Gastrocnemius medialis (tissue), 4 donors: ENCODE data around the gene CBX2.

ENCODE experiments used
- CTCF ChIP-seq, 5 experiments: fragments of 450-650 bp in 3 of 5; fragments of 200-600 bp in 2 of 5; sonication (generic) in 2 of 5; IDR thresholded peaks in 4 of 5; conservative IDR thresholded peaks in 1 of 5; 1 replicate in 4 of 5; 2 replicates in 1 of 5; pipeline ENCODE4 v1.5.1; 2016 to 2019; ENCODE audit warnings: antibody characterized with exemption in 5 of 5, mild to moderate bottlenecking in 3 of 5, moderate library complexity in 3 of 5
- POLR2A ChIP-seq, 2 donors: fragments of 450-650 bp; IDR thresholded peaks; one replicate each; pipeline ENCODE4 v1.6.1; 2017; ENCODE audit warnings: antibody characterized with exemption in 2 of 2, mild to moderate bottlenecking in 2 of 2, moderate library complexity in 2 of 2

- TF ChIP-seq POLR2A (IDR thresholded peaks at IDR 0.05), result no peak
- TF ChIP-seq CTCF (IDR thresholded peaks at IDR 0.05 in 4 of 5, conservative IDR thresholded peaks at IDR 0.05 in 1 of 5), result no peak
These were observed 6.5 kb downstream of the CBX2 start for GRCh38 chr17:79784353-79785016.
